Colonic mucosa (tissue), 4 donors: ENCODE results near the gene SRSF6. TPM values are rescaled to one million over a fixed set of nuclear protein-coding genes. Genes with fewer than 3 reads are reported as not detected.
"Not testable (repeated sequence)": the region's sequence is repeated elsewhere in the genome, so short reads cannot be mapped to it uniquely, and the experiment has no call there.

Source experiments
- DNase-seq: peaks from one replicate; pipeline ENCODE4 v3.0.0-alpha.2; 2020
- H3K27ac ChIP-seq: fragments of 200-600 bp; one replicate; pipeline ENCODE4 v1.8.0; 2021
- H3K27me3 ChIP-seq: fragments of 200-600 bp; one replicate; pipeline ENCODE4 v1.8.0; 2021
- H3K36me3 ChIP-seq: fragments of 200-600 bp; one replicate; pipeline ENCODE4 v1.8.0; 2021
- H3K4me1 ChIP-seq: fragments of 200-600 bp; one replicate; pipeline ENCODE4 v1.8.0; 2021; ENCODE audit warnings: mild to moderate bottlenecking
- H3K4me3 ChIP-seq: fragments of 200-600 bp; one replicate; pipeline ENCODE4 v1.8.0; 2021
- H3K9ac ChIP-seq, 2 donors: one replicate each; pipeline ENCODE4 v1.7.0; 2013; ENCODE audit warnings: control low read depth in 2 of 2, low read depth in 2 of 2, low read length in 2 of 2
- H3K9me3 ChIP-seq: fragments of 200-600 bp; one replicate; pipeline ENCODE4 v1.8.0; 2021
- intact Hi-C: fragments of 100-400 bp; cut with DNase I; formaldehyde crosslinking; loops from one replicate; pipeline ENCODE4 v1.14.1; 2022
- total RNA-seq, 2 donors: library from RNA; stranded (reverse); fragmentation: NEBNext Ultra II Directional in 1 of 2; extraction: Animal tissue kit (Norgen Biotek cat#: 25700) in 1 of 2; gene quantifications; one replicate each; pipeline ENCODE4 v1.2.1, GENCODE V29; 2021
- TF ChIP-seq, protein P1 (sequence below): fragments of 200-600 bp; IDR thresholded peaks from one replicate; pipeline ENCODE4 v1.8.0; 2022; ENCODE audit warnings: antibody characterized with exemption, mild to moderate bottlenecking
- donor health status: healthy.
- donor health status: DM: no; HTN: no; CAD: no.
- donor health status: DM: no; HTN: no; CAD: no.

SRSF6 gene
- total RNA-seq, 2 donors from 2014 or later, result 101 to 147 TPM

DNA sequence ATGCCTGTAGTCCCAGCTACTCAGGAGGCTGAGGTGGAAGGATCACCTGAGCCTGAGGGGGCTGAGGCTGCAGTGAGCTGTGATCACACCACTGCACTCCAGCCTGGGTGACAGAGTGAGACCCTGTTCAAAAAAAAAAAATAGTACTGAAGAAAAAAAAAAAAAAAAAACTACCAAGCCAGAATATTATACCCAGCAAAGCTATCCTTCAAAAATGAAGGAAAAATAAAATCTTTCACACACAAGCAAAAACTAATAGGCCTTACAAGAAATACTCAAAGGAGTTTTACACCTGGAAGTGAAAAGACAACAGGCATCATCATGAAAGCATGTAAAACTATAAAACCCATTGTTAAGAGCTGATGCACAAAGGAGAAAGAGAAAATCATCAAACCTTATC, 37.5 kb upstream of the SRSF6 start:
- Histone ChIP-seq H3K4me1 (no peaks in the 10 kb centered on the region), H3K27ac (no peak overlapping the region), H3K27me3 (no peaks in the 10 kb centered on the region), H3K4me3 (no peak overlapping the region), H3K9ac (no peak overlapping the region), H3K36me3 (no peaks in the 10 kb centered on the region), H3K9me3 (no peaks in the 10 kb centered on the region)
- TF ChIP-seq, protein P1, sequence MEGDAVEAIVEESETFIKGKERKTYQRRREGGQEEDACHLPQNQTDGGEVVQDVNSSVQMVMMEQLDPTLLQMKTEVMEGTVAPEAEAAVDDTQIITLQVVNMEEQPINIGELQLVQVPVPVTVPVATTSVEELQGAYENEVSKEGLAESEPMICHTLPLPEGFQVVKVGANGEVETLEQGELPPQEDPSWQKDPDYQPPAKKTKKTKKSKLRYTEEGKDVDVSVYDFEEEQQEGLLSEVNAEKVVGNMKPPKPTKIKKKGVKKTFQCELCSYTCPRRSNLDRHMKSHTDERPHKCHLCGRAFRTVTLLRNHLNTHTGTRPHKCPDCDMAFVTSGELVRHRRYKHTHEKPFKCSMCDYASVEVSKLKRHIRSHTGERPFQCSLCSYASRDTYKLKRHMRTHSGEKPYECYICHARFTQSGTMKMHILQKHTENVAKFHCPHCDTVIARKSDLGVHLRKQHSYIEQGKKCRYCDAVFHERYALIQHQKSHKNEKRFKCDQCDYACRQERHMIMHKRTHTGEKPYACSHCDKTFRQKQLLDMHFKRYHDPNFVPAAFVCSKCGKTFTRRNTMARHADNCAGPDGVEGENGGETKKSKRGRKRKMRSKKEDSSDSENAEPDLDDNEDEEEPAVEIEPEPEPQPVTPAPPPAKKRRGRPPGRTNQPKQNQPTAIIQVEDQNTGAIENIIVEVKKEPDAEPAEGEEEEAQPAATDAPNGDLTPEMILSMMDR, result no peak
- DNase-seq, result no peak
- intact Hi-C loops, result no loop called here

DNA sequence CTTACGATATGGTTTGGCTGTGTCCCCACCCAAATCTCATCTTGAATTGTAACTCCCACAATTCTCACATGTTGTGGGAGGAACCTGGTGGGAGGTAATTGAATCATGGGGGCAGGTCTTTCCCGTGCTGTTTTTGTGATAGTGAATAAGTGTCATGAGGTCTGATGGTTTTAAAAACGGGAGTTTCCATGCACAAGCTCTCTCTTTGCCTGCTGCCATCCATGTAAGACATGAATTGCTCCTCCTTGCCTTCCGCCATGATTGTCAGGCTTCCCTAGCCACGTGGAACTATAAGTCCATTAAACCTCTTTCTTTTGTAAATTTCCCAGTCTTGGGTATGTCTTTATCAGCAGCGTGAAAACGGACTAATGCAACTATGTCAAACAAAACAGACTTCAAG, 36.8 kb upstream of the SRSF6 start:
- H3K36me3 ChIP-seq, H3K9me3 ChIP-seq, H3K4me3 ChIP-seq, DNase-seq, H3K27me3 ChIP-seq, intact Hi-C loops, H3K27ac ChIP-seq, H3K4me1 ChIP-seq, H3K9ac ChIP-seq: not testable (repeated sequence)

DNA sequence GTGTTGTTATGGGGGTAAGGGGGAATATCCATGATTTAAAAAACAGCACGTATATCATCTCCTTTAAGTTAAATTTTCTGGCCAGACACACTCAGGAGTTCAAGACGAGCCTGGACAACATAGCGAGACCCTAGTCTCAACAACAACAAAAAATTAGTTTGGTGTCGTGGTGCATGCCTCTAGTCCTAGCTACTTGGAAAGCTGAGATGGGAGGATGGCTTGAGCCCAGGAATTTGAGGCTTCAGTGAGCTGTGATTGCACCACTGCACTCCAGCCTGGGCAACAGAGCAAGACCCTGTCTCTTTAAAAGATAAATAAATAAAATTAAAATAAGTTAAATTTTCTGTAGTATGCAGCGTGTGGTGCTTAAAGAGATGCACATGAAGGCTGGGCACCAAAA, 31.5 kb upstream of the SRSF6 start:
- no peaks in the 10 kb centered on the region for H3K9me3 ChIP-seq
- no peaks in the 10 kb centered on the region for H3K27me3 ChIP-seq
- no peak overlapping the region for H3K4me3 ChIP-seq
- intact Hi-C loops, result no loop called here
- H3K9ac ChIP-seq, result no peak overlapping the region
- DNase-seq, result no peak
- no peak overlapping the region for H3K27ac ChIP-seq
- TF ChIP-seq, protein P1, result no peak
- no peaks in the 10 kb centered on the region for H3K36me3 ChIP-seq
- no peaks in the 10 kb centered on the region for H3K4me1 ChIP-seq

DNA sequence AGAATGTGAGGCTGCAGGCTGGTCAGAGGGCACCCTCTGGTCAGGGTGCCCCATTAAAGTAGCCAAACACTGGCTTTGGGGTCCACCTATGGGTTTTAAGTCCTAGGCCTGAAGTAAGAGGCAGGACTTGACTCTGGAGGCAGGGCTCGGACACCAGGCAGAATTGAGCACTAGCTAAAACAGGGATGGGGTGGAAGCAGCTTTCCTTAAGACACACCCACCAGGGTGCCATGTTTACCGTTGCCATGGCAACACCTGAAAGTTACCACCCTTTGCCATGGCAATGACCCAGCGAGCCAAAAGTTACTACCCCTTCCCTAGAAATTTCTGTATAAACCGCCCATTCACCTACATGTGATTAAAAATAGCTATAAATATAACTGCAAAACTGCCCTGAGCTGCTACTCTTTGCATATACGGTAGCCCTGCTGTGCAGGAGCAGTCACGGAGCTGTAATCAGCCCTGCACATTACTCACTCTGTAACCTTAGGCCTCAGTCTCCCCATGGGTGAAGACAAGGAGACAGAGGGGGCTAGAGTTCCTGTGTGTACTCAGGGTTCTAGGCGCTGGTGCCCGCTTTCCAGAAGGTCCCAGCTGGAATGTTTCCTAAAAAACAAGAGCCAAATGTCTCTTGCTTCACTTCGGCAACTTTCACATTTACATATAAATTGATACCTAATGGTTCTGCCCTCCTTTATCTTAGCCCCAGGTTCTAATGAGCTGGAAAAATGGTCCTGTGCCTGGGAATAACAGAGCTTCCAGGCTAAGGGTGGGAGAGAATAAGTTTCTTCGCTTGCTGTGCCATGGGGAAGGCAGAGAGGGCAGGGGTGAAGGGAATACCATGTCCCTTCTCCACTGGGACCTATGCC, 27.2 kb upstream of the SRSF6 start:
- Histone ChIP-seq H3K9ac (no peak overlapping the region), H3K9me3 (no peaks in the 10 kb centered on the region), H3K27me3 (no peaks in the 10 kb centered on the region), H3K36me3 (no peaks in the 10 kb centered on the region), H3K4me3 (no peak overlapping the region), H3K4me1 (no peaks in the 10 kb centered on the region), H3K27ac (no peak overlapping the region)
- intact Hi-C loops, result no loop called here
- TF ChIP-seq, protein P1, result no peak
- no peak for DNase-seq

DNA sequence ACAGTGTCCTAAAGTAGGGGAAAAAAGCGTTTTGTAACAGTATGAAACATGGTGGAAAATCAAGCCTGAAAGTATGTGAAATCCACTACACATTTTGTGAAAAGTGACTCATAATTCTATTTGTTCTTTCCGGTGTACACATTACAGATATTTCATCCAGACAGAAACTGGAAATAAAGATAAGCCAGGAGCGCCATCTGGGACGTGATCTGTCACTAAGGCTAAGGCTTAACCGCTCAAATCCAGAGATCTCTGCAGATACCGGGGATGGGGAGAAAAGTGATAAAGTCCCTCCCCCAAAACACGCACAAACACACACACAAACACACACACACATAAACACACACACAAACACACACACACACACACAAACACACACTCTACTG, 26.6 kb upstream of the SRSF6 start:
- Histone ChIP-seq H3K9ac (no peak overlapping the region), H3K36me3 (no peaks in the 10 kb centered on the region), H3K4me1 (no peaks in the 10 kb centered on the region), H3K27ac (no peak overlapping the region), H3K27me3 (no peaks in the 10 kb centered on the region), H3K4me3 (no peak overlapping the region), H3K9me3 (no peaks in the 10 kb centered on the region)
- no peak for DNase-seq
- TF ChIP-seq, protein P1, result no peak
- intact Hi-C loops, result no loop called here

DNA sequence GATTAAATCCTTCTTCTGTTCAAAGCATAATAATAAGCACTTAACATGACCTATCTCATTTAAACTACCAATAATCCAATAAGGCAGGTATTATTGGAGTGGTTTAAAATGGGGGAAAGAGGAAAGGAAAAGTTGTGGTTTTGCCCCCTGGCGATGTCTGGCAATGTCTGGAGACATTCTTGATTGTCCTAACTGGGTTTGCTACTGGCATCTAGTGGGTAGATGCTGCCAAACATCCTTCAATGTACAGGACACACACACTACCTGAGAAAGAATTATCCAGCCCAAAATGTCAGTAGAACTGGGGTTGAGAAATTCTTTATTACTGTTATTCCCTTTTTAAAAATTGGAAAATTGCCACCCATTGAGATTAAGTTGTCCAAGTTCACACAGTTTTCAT, 25.2 kb upstream of the SRSF6 start:
- Histone ChIP-seq H3K4me1 (no peaks in the 10 kb centered on the region), H3K27me3 (no peaks in the 10 kb centered on the region), H3K4me3 (no peak overlapping the region), H3K27ac (no peak overlapping the region), H3K9ac (no peak overlapping the region), H3K36me3 (no peaks in the 10 kb centered on the region), H3K9me3 (no peaks in the 10 kb centered on the region)
- no peak for DNase-seq
- TF ChIP-seq, protein P1, result no peak
- intact Hi-C loops, result no loop called here
